Heart right ventricle (tissue), 16 donors: ENCODE results near the gene SLC30A7. TPM values are rescaled to one million over a fixed set of nuclear protein-coding genes. Genes with fewer than 3 reads are reported as not detected.

Experiments
- ATAC-seq, 8 donors: fragments of 200-7000 bp; cut with Tn5 transposase; one replicate each; pipeline ENCODE4 v1.9.1; 2020; ENCODE audit warnings: mild to moderate bottlenecking in 8 of 8, moderate library complexity in 8 of 8, moderate number of reproducible peaks in 1 of 8
- DNase-seq, 2 donors: peaks; one replicate each; pipeline ENCODE4 v3.0.0-alpha.2; 2020
- H3K27ac ChIP-seq, 10 donors: fragments of 200-600 bp; sonication (generic) in 2 of 10; one replicate each; pipeline versions ENCODE4 v1.5.0 to v1.8.0; 2020 to 2022; ENCODE audit warnings: mild to moderate bottlenecking in 3 of 10
- H3K27me3 ChIP-seq, 7 donors: fragments of 200-600 bp; one replicate each; pipeline ENCODE4 v1.8.0; 2021 to 2022; ENCODE audit warnings: mild to moderate bottlenecking in 2 of 7
- H3K36me3 ChIP-seq, 9 donors: fragments of 200-600 bp; sonication (generic) in 1 of 9; one replicate each; pipeline versions ENCODE4 v1.5.0 to v1.8.0; 2020 to 2022; ENCODE audit warnings: mild to moderate bottlenecking in 2 of 9
- H3K4me1 ChIP-seq, 9 donors: fragments of 200-600 bp; sonication (generic) in 1 of 9; one replicate each; pipeline versions ENCODE4 v1.5.0 to v1.8.0; 2020 to 2022; ENCODE audit warnings: mild to moderate bottlenecking in 4 of 9
- H3K4me3 ChIP-seq, 10 donors: fragments of 200-600 bp; sonication (generic) in 2 of 10; one replicate each; pipeline versions ENCODE4 v1.5.0 to v1.8.0; 2020 to 2022; ENCODE audit warnings: mild to moderate bottlenecking in 7 of 10, moderate library complexity in 2 of 10
- H3K9me3 ChIP-seq, 11 donors: fragments of 200-600 bp in 10 of 11; sonication (generic) in 2 of 11; one replicate each; pipeline versions ENCODE4 v1.5.0 to v1.8.0; 2013 to 2022; ENCODE audit warnings: mild to moderate bottlenecking in 2 of 11, control low read depth in 1 of 11, moderate library complexity in 1 of 11
- CTCF ChIP-seq, 9 donors: fragments of 200-600 bp; sonication (generic) in 2 of 9; IDR thresholded peaks; one replicate each; pipeline versions ENCODE4 v1.5.0 to v1.8.0; 2021 to 2022; ENCODE audit warnings: antibody characterized with exemption in 9 of 9, mild to moderate bottlenecking in 5 of 9, moderate library complexity in 1 of 9
- WGBS, 2 donors: extraction: QIAGEN DNeasy Blood & Tissue Kit; methylation state at CpG; one replicate each; pipeline ENCODE4 v1.1.7; 2013; ENCODE audit warnings: inconsistent platforms in 1 of 2; 5-methylcytosine and 5-hydroxymethylcytosine counted together
- intact Hi-C, 10 donors: fragments of 100-400 bp; cut with DNase I; formaldehyde crosslinking; loops; one replicate each; pipeline versions ENCODE4 v1.11.1 to v1.14.2; 2022
- polyA plus RNA-seq, 2 donors: library from polyadenylated mRNA; stranded (reverse); fragments of 200-250 nt; gene quantifications; one replicate each; pipeline ENCODE4 v1.2.3, GENCODE V29; 2013
- total RNA-seq, 10 donors: library from RNA; stranded (reverse); fragmentation: NEBNext Ultra II Directional in 3 of 10; extraction: Animal tissue kit (Norgen Biotek cat#: 25700) in 3 of 10; gene quantifications; one replicate each; pipeline versions ENCODE4 v1.2.1 to v1.2.4, GENCODE V29; 2021 to 2023
- donor health status: Arrhythmogenic right ventricular cardiomyopathy.
- donor health status: ischemic (EF 13 %, LVEDD 7.1; RV severe dilation, severe dysfunction).
- donor health status: healthy with polysubstance abuse.
- donor health status: DM: no; HTN: yes; CAD: no.
- donor health status: DM: no; HTN: no; CAD: no.
- donor health status: ischemic (EF 25% LVEDD 6.9; RV normal size, moderate dysfunction).
- donor health status: ischemic (EF 25% LVEDD 5.7; RV mildly dilated, moderate dysfunction).
- donor health status: healthy.
- donor health status: DM: yes; HTN: yes; CAD: no.
- donor health status: Ischemic cardiomyopathy.
- donor health status: ischemic (EF 35%, LVEDD 5.7; RV mildly dilated, moderate dysfunction).
- donor health status: nonischemic (EF 11% LVEDD 7.7; RV severe dilation, severe dysfunction).
- donor health status: DM: yes; HTN: yes; CAD: no.
- donor health status: PGD.
- donor health status: ischemic (EF 29% LVEDD 5.4; RV normal size, mild dysfunction).
- donor health status: nonischemic (EF 23%, LVEDD 6.1; RV moderate dilation, normal function).

The SLC30A7 gene
- total and polyA plus RNA-seq, 12 donors: 1.7 to 16.2 (median 5.7) TPM

DNA sequence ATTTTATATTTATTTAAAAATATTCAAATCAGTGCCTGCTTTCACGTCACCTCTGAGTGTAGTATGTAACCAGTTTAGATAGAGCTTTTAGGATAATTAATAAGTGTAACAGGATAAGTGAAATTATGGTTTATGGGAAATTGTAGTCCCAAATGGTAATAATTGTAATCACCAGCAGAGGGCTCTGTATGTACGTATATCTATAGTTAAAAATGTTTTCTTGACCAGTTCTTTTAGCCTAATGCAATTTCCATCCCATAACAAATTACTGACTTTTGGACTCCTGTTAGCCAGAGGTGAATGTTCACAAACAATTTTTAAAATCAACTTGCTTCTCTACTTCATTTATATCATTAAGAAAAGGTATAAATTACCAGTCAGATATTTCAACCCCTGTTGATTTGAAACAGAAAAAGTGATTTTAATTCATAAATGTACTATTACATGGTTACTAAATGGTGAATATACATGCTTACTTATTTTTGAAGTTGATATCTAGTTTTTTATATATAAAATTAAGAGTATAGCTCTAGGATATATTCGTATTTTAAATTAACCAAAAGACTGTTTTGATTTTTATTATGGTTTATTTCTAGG is 25.3 kb downstream of the SLC30A7 start:
- TF ChIP-seq CTCF (IDR thresholded peaks at IDR 0.05): peak; percentile 30 to 82 (median 77)
- 46% methylated on average over 3 of the region's 3 CpGs for WGBS, 2 donors
- no peak for ATAC-seq

GRCh38 chr1:100924212-100924611 is 28.3 kb downstream of the SLC30A7 start:
- no peak for DNase-seq
- no peak for ATAC-seq
- TF ChIP-seq CTCF (IDR thresholded peaks at IDR 0.05): no peak
- intact Hi-C loops: loop anchor here in 9 of 10 donors (5.0 to 10.0 kb wide), 9 partner anchors 101 to 433 kb away; partner anchors contain the start of genes S1PR1 (in 5 of the 9) and DPH5 (in 1 of the 9)
- no peak overlapping the region for H3K27ac ChIP-seq
- no peaks in the 10 kb centered on the region for H3K9me3 ChIP-seq
- H3K36me3 ChIP-seq: peaks cover 0 to 69% (median 4%) of the 10 kb centered on the region in 9 donors
- no peak overlapping the region for H3K4me3 ChIP-seq
- H3K4me1 ChIP-seq: peaks cover 0 to 3% (median 0%) of the 10 kb centered on the region in 9 donors
- H3K27me3 ChIP-seq: no peaks in the 10 kb centered on the region

More for the DNA sequence above, 25.3 kb downstream of the SLC30A7 start:
- intact Hi-C loops: loop anchor here in 9 of 10 donors (2.0 to 10.0 kb wide), 12 partner anchors 104 to 436 kb away; partner anchors contain the start of genes S1PR1 (in 5 of the 9) and DPH5 (in 1 of the 9)
- no peak overlapping the region for H3K4me3 ChIP-seq
- H3K27ac ChIP-seq: no peak overlapping the region
- no peaks in the 10 kb centered on the region for H3K9me3 ChIP-seq
- no peaks in the 10 kb centered on the region for H3K27me3 ChIP-seq
- peaks cover 0 to 86% (median 4%) of the 10 kb centered on the region in 9 donors for H3K36me3 ChIP-seq
- H3K4me1 ChIP-seq: peaks cover 0 to 3% (median 0%) of the 10 kb centered on the region in 9 donors
- peak in 1 of 2 donors; percentile 11 for DNase-seq

DNA sequence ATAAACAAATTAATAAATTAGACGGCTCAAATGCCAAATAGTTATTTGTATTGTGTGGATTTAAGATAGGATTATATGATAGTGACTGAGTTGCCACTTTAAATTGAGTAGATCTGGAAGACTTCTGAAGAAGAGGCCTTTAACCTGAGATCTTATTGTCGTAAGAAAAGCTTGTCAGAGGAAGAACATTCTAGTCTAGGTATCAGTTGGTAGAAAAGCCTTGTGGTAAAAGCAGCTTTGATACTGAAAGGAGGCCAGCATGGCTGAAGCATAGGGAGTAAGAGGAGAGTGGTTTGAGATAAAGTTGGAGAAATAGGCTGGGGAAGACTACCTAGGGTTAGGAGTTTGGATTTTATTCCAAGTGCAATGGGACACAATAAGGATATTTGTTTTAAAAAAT is 29.1 kb downstream of the SLC30A7 start:
- peaks cover 0 to 3% (median 0%) of the 10 kb centered on the region in 9 donors for H3K4me1 ChIP-seq
- H3K27me3 ChIP-seq: no peaks in the 10 kb centered on the region
- peaks cover 0 to 63% (median 4%) of the 10 kb centered on the region in 9 donors for H3K36me3 ChIP-seq
- ATAC-seq: no peak
- no peaks in the 10 kb centered on the region for H3K9me3 ChIP-seq
- 84 to 89% methylated on average over 2 of the region's 2 CpGs for WGBS, 2 donors
- intact Hi-C loops: loop anchor here (5.0 to 10.0 kb wide), 9 partner anchors 100 to 432 kb away; partner anchors contain the start of genes S1PR1 (in 5 of the 10) and DPH5 (in 1 of the 10)
- H3K27ac ChIP-seq: peak overlapping the region in 1 of 10 donors; percentile 21
- no peak overlapping the region for H3K4me3 ChIP-seq
- no peak for TF ChIP-seq CTCF (IDR thresholded peaks at IDR 0.05)
- no peak for DNase-seq

DNA sequence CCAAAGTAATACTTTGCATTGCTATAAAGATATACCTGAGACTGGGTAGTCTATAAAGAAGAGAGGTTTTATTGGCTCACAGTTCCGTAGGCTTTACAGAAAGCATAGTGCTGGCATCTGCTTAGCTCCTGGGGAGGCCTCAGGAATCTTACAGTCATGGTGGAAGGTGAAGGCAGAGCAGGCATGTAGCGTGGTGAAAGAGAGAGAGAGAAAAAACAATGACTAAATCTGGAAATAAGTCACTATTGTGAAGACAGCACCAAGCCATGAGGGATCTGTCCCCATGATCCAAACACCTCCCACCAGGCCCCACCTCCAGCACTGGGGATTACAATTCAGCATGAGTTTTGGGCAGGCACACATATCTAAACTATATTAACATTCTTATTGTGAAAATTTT is 30.4 kb downstream of the SLC30A7 start:
- no peaks in the 10 kb centered on the region for H3K27me3 ChIP-seq
- peaks cover 0 to 13% (median 0%) of the 10 kb centered on the region in 9 donors for H3K4me1 ChIP-seq
- no peak for DNase-seq
- no peak for ATAC-seq
- WGBS, 2 donors: 96 to 97% methylated on average over 2 of the region's 2 CpGs
- H3K36me3 ChIP-seq: peaks cover 0 to 70% (median 4%) of the 10 kb centered on the region in 9 donors
- H3K27ac ChIP-seq: peak overlapping the region in 1 of 10 donors; percentile 66
- H3K9me3 ChIP-seq: no peaks in the 10 kb centered on the region
- intact Hi-C loops: loop anchor here in 6 of 10 donors (5.0 to 10.0 kb wide), 5 partner anchors 99 to 429 kb away; partner anchors contain the start of genes DPH5 (in 1 of the 6) and S1PR1 (in 1 of the 6)
- TF ChIP-seq CTCF (IDR thresholded peaks at IDR 0.05): no peak
- H3K4me3 ChIP-seq: no peak overlapping the region
